Measurements from ENCODE around the gene TMEFF1. TPM values are rescaled to one million over a fixed set of nuclear protein-coding genes. Genes with fewer than 3 reads are reported as not detected.
"Not testable (repeated sequence)": the region's sequence is repeated elsewhere in the genome, so short reads cannot be mapped to it uniquely, and the experiment has no call there.

TMEFF1 gene
- total and polyA plus RNA-seq, 7 donors: 0.16 to 6.1 (median 0.68) TPM; not detected in 4

- no peak for TF ChIP-seq POLR2A (IDR thresholded peaks at IDR 0.05)
- intact Hi-C loops (cut with DNase I): no loop called here
- Histone ChIP-seq H3K27ac (no peak overlapping the region), H3K9me3 (no peaks in the 10 kb centered on the region), H3K36me3 (no peaks in the 10 kb centered on the region), H3K27me3 (no peaks in the 10 kb centered on the region), H3K4me3 (no peak overlapping the region), H3K4me1 (no peaks in the 10 kb centered on the region)
- 65 to 83% methylated on average over 6 of the region's 6 CpGs for WGBS, 2 donors
- DNase-seq: no peak
Observed at GRCh38 chr9:100515578-100516494, 42.9 kb downstream of the TMEFF1 start.

DNA sequence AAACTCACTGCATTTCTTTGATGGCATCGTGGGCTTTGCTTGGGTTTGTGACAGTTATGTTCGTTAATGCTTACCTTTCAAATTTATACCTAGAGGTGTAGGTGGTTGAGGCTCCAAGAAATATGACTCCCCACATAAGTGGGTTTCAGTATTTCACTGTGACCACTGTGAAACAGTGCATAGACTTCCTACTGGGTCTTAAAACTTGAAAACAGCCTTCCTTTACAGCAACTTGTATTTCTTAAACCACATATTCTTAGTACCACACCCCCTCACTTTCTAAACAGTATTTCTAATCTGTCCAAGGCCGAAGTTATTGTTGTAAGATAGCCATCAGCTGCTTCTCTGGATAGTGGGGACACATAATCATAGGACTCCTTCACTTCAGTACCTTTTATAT, 48.3 kb downstream of the TMEFF1 start:
- Histone ChIP-seq H3K36me3 (no peaks in the 10 kb centered on the region), H3K4me1 (no peaks in the 10 kb centered on the region), H3K27me3 (no peaks in the 10 kb centered on the region), H3K27ac (no peak overlapping the region), H3K9me3 (no peaks in the 10 kb centered on the region), H3K4me3 (no peak overlapping the region)
- intact Hi-C loops (cut with DNase I): no loop called here
- no peak for DNase-seq
- 68 to 82% methylated on average over 3 of the region's 3 CpGs for WGBS, 2 donors
- TF ChIP-seq EP300 (IDR thresholded peaks at IDR 0.05) (no peak), POLR2A (IDR thresholded peaks at IDR 0.05) (no peak), CTCF (IDR thresholded peaks at IDR 0.05) (no peak), POLR2AphosphoS5 (IDR thresholded peaks at IDR 0.05) (no peak)

GRCh38 chr9:100525563-100525962, 52.6 kb downstream of the TMEFF1 start:
- Histone ChIP-seq H3K9me3 (no peaks in the 10 kb centered on the region), H3K27me3 (no peaks in the 10 kb centered on the region), H3K4me3 (no peak overlapping the region), H3K27ac (no peak overlapping the region), H3K36me3 (no peaks in the 10 kb centered on the region), H3K4me1 (no peaks in the 10 kb centered on the region)
- TF ChIP-seq CTCF (IDR thresholded peaks at IDR 0.05) (no peak), EP300 (IDR thresholded peaks at IDR 0.05) (no peak), POLR2A (IDR thresholded peaks at IDR 0.05) (no peak), POLR2AphosphoS5 (IDR thresholded peaks at IDR 0.05) (no peak)
- DNase-seq: no peak
- intact Hi-C loops (cut with DNase I): no loop called here
- WGBS, 2 donors: 98 to 99% methylated on average over 2 of the region's 2 CpGs

DNA sequence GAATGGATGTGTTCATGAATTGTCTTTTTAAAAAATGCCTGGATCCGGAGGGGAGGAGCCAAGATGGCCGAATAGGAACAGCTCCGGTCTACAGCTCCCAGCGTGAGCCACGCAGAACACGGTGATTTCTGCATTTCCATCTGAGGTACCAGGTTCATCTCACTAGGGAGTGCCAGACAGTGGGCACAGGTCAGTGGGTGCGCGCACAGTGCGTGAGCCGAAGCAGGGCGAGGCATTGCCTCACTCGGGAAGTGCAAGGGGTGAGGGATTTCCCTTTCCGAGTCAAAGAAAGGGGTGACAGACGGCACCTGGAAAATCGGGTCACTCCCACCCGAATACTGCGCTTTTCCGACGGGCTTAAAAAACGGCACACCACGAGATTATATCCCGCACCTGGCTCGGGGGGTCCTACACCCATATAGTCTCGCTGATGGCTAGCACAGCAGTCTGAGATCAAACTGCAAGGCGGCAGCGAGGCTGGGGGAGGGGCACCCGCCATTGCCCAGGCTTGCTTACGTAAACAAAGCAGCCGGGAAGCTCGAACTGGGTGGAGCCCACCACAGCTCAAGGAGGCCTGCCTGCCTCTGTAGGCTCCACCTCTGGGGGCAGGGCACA, 54.3 kb downstream of the TMEFF1 start:
- H3K4me1 ChIP-seq; H3K9me3 ChIP-seq; H3K4me3 ChIP-seq; H3K36me3 ChIP-seq; H3K27me3 ChIP-seq; H3K27ac ChIP-seq; DNase-seq; intact Hi-C loops (cut with DNase I): not testable (repeated sequence)
- 89 to 94% methylated on average over 30 of the region's 30 CpGs for WGBS, 2 donors

GRCh38 chr9:100534401-100534800, 61.5 kb downstream of the TMEFF1 start:
- no peak overlapping the region for H3K27ac ChIP-seq
- no peaks in the 10 kb centered on the region for H3K4me1 ChIP-seq
- no peak for DNase-seq
- H3K9me3 ChIP-seq: no peaks in the 10 kb centered on the region
- TF ChIP-seq EP300 (IDR thresholded peaks at IDR 0.05) (no peak), POLR2A (IDR thresholded peaks at IDR 0.05) (no peak), CTCF (IDR thresholded peaks at IDR 0.05) (no peak), POLR2AphosphoS5 (IDR thresholded peaks at IDR 0.05) (no peak)
- 87 to 93% methylated on average over 4 of the region's 4 CpGs for WGBS, 2 donors
- H3K27me3 ChIP-seq: no peaks in the 10 kb centered on the region
- H3K36me3 ChIP-seq: peaks cover 0 to under 1% (median 0%) of the 10 kb centered on the region in 4 donors
- intact Hi-C loops (cut with DNase I): no loop called here
- H3K4me3 ChIP-seq: no peak overlapping the region

Data from sigmoid colon (tissue), 7 donors.